Aorta (tissue), 5 donors: ENCODE data around the gene AGMO. TPM values are rescaled to one million over a fixed set of nuclear protein-coding genes. Genes with fewer than 3 reads are reported as not detected.

ENCODE experiments used
- ATAC-seq: fragments of 200-7000 bp; cut with Tn5 transposase; one replicate; pipeline ENCODE4 v1.9.1; 2022; ENCODE audit warnings: moderate library complexity; ENCODE audit not compliant: low FRiP score
- DNase-seq, 2 donors: peaks; one replicate each; pipeline ENCODE4 v3.0.0-alpha.2; 2020
- H3K27ac ChIP-seq, 2 donors: one replicate each; pipeline ENCODE4 v1.5.1; 2013; ENCODE audit warnings: low read length in 2 of 2, mild to moderate bottlenecking in 2 of 2, moderate library complexity in 2 of 2, control low read depth in 1 of 2, inconsistent platforms in 1 of 2, low read depth in 1 of 2
- H3K27me3 ChIP-seq, 2 donors: one replicate each; pipeline ENCODE4 v1.6.1; 2013; ENCODE audit warnings: control low read depth in 1 of 2, low read length in 1 of 2, mild to moderate bottlenecking in 1 of 2, moderate library complexity in 1 of 2; ENCODE audit not compliant: insufficient read depth in 2 of 2, control insufficient read depth in 1 of 2
- H3K36me3 ChIP-seq, 2 donors: one replicate each; pipeline ENCODE4 v1.6.1; 2013; ENCODE audit warnings: control low read depth in 1 of 2, low read length in 1 of 2, mild to moderate bottlenecking in 1 of 2; ENCODE audit not compliant: insufficient read depth in 2 of 2, control insufficient read depth in 1 of 2
- H3K4me1 ChIP-seq, 2 donors: one replicate each; pipeline ENCODE4 v1.6.1; 2013; ENCODE audit warnings: low read length in 2 of 2, control low read depth in 1 of 2, mild to moderate bottlenecking in 1 of 2, moderate library complexity in 1 of 2; ENCODE audit not compliant: insufficient read depth in 2 of 2, control insufficient read depth in 1 of 2
- H3K4me3 ChIP-seq, 2 donors: one replicate each; pipeline ENCODE4 v1.5.1; 2013; ENCODE audit warnings: low read length in 2 of 2, control low read depth in 1 of 2, mild to moderate bottlenecking in 1 of 2
- H3K9me3 ChIP-seq: one replicate; pipeline ENCODE4 v1.6.1; 2013; ENCODE audit warnings: mild to moderate bottlenecking, low read length; ENCODE audit not compliant: control insufficient read depth
- WGBS, 2 donors: extraction: QIAGEN DNeasy Blood & Tissue Kit; methylation state at CpG; one replicate each; pipeline ENCODE4 v1.1.7; 2013; 5-methylcytosine and 5-hydroxymethylcytosine counted together
- intact Hi-C, 2 donors: fragments of 100-400 bp; cut with DNase I; formaldehyde crosslinking; loops; one replicate each; pipeline versions ENCODE4 v1.14.2 to v1.15.0; 2022
- polyA plus RNA-seq, 2 donors: library from polyadenylated mRNA; stranded (reverse); fragments of 200-250 nt; gene quantifications; one replicate each; pipeline ENCODE4 v1.2.3, GENCODE V29; 2013
- total RNA-seq, 2 donors: library from RNA; stranded (reverse); fragmentation: NEBNext Ultra II Directional; extraction: Animal tissue kit (Norgen Biotek cat#: 25700); gene quantifications; one replicate each; pipeline ENCODE4 v1.2.1, GENCODE V29; 2021
- donor health status: healthy with polysubstance abuse.
- donor health status: Bipolar disorder and iron deficiency.
- donor health status: DM: no; HTN: no; CAD: no.
- donor health status: DM: no; HTN: no; CAD: no.
- donor health status: DM: yes; HTN: yes; CAD: no.

AGMO gene
- total and polyA plus RNA-seq, 4 donors, result 0.69 to 3.4 (median 1.7) TPM

DNA sequence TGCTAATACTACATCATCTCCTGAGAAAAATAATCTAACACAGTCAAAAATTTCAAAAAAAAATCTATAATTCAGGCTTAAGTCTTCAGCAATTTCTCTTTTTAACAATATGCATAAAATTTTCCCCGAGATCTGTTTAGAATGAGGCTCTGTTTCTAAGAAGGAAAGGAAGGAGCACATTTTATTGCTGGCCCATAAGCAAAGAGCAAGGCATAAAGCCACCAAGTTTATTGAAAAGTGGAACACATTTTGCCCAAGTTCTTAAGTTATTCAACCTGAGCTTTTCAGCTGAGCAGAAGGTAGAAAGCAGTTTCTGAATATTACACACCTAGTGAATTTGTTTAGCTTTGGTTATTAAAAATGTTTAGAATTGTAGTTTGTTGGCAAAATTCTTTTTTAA, 73.9 kb downstream of the AGMO start:
- ATAC-seq, result no peak
- intact Hi-C loops, result no loop called here
- Histone ChIP-seq H3K4me1 (peaks cover 0 to 4% of the 10 kb centered on the region in 2 donors), H3K36me3 (no peaks in the 10 kb centered on the region), H3K4me3 (no peak overlapping the region), H3K27ac (no peak overlapping the region), H3K27me3 (no peaks in the 10 kb centered on the region), H3K9me3 (no peaks in the 10 kb centered on the region)
- DNase-seq, result no peak
- 78 to 81% methylated on average over 1 of the region's 1 CpG for WGBS, 2 donors

DNA sequence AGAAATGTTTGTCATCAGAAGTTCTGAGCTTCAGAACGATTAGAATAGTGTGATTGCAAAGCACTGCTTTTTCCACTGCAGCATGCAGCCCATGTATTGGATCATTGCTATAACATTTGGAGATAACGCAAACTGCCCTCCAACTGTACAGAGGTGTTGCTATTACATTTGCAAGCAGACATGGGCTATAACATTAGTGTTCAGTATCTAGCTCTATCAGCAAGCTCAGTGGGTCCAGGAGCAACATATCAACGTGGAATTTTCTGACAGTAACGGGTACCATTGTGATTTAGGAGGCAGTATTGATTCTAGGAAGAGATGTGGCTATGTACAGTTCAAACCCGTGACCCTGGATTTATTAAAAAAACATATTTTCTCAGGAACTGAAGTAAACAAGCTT, 75.8 kb downstream of the AGMO start:
- Histone ChIP-seq H3K27ac (no peak overlapping the region), H3K27me3 (no peaks in the 10 kb centered on the region), H3K4me3 (no peak overlapping the region), H3K36me3 (no peaks in the 10 kb centered on the region), H3K9me3 (no peaks in the 10 kb centered on the region), H3K4me1 (peaks cover 0 to 4% of the 10 kb centered on the region in 2 donors)
- ATAC-seq, result no peak
- intact Hi-C loops, result no loop called here
- no peak for DNase-seq
- 78 to 79% methylated on average over 5 of the region's 5 CpGs for WGBS, 2 donors

DNA sequence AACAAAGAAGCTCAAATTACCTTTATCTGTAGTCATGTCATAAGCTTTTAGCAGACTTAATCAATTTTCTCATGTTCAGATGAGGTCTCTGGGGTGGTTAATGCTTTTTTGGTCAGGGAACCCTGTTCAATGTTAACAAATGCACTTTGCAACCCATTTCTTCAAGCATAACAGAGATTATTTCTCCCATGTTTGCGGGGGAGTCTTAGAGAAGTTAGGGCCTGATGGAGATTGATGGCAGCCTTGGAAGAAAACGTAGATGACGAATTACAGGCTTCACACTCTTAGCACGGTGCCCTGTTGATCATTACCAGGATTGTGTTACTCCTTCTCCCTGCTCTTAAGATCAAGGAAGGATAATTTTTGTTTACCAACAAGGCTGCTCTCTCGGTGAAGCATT, 76.4 kb downstream of the AGMO start:
- intact Hi-C loops, result no loop called here
- no peak for ATAC-seq

DNA sequence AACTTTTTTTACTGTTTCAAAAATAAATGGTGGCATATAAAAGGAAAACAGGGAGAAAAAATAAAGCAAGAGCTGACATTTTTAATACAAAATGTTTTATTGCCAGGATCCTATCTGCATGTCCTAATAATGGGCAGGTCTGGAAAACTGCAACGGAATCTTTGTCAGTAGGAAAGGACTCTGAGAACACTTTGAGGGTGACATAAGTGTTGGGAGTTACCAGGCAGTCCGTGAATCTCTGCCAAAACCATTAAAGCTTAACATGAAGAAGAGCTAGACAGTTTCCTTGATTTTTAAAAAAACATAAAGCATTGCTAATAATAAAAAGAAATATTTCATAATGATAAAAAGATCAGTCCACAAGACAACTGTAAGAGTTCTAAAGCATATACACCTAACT, 80.7 kb downstream of the AGMO start:
- Histone ChIP-seq H3K27ac (no peak overlapping the region), H3K4me3 (no peak overlapping the region), H3K36me3 (no peaks in the 10 kb centered on the region), H3K9me3 (no peaks in the 10 kb centered on the region), H3K4me1 (no peaks in the 10 kb centered on the region), H3K27me3 (no peaks in the 10 kb centered on the region)
- 46 to 48% methylated on average over 2 of the region's 2 CpGs for WGBS, 2 donors
- DNase-seq (no peak), ATAC-seq (no peak)
- intact Hi-C loops, result no loop called here

More for the DNA sequence above, 76.4 kb downstream of the AGMO start:
- 73 to 80% methylated on average over 5 of the region's 5 CpGs for WGBS, 2 donors
- H3K27ac ChIP-seq, result no peak overlapping the region
- no peak overlapping the region for H3K4me3 ChIP-seq
- H3K9me3 ChIP-seq, result no peaks in the 10 kb centered on the region
- no peaks in the 10 kb centered on the region for H3K27me3 ChIP-seq
- peaks cover 0 to 4% of the 10 kb centered on the region in 2 donors for H3K4me1 ChIP-seq
- H3K36me3 ChIP-seq, result no peaks in the 10 kb centered on the region
- no peak for DNase-seq

DNA sequence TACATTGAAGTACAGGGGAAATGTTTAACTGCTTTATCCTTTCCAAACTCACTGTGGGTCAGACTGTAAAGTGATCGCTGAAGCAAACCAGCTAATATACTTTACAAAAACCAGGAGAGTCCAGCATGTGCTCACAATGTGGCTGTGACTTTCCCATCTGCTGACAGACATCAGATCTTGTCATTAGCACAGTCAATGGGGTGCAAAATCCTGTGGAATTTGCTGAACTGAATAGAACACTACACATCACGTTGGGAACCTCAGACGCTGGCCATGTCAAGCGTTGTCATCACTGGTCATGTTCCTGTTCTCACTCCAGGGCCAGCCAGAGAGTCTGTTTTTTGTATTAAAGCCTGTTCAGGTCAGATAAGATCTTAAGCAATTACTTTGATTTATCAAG, 83.4 kb downstream of the AGMO start:
- H3K9me3 ChIP-seq, result no peaks in the 10 kb centered on the region
- no peak for ATAC-seq
- H3K27ac ChIP-seq, result no peak overlapping the region
- no peaks in the 10 kb centered on the region for H3K36me3 ChIP-seq
- H3K27me3 ChIP-seq, result no peaks in the 10 kb centered on the region
- no peaks in the 10 kb centered on the region for H3K4me1 ChIP-seq
- H3K4me3 ChIP-seq, result no peak overlapping the region
- no peak for DNase-seq
- intact Hi-C loops, result no loop called here
- WGBS, 2 donors, result 65 to 80% methylated on average over 4 of the region's 4 CpGs

DNA sequence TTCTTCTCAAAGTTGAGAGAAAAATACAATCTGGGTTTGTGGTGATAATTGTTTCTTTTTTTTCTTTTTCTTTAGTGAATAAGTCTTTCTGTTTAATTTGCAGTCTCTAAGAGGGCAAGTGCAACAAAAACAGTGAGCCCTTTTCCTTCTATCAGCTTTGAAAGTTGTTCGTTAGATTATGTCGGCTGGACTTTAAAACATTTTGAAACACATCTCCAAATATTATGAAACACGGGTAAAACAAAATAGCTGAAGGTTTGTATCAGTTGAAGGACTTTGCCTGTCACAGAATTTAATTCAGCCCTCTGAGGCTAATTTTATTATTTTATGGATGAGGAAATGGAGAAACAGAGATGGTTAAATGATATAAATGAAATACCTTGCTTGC, 85.3 kb downstream of the AGMO start:
- intact Hi-C loops, result no loop called here
- DNase-seq (no peak), ATAC-seq (no peak)
- H3K36me3 ChIP-seq, result no peaks in the 10 kb centered on the region
- H3K4me3 ChIP-seq, result no peak overlapping the region
- 53 to 73% methylated on average over 3 of the region's 3 CpGs for whole genome bisulfite sequencing, 2 donors
- H3K27me3 ChIP-seq, result no peaks in the 10 kb centered on the region
- H3K4me1 ChIP-seq, result no peaks in the 10 kb centered on the region
- H3K9me3 ChIP-seq, result no peaks in the 10 kb centered on the region
- H3K27ac ChIP-seq, result no peak overlapping the region

DNA sequence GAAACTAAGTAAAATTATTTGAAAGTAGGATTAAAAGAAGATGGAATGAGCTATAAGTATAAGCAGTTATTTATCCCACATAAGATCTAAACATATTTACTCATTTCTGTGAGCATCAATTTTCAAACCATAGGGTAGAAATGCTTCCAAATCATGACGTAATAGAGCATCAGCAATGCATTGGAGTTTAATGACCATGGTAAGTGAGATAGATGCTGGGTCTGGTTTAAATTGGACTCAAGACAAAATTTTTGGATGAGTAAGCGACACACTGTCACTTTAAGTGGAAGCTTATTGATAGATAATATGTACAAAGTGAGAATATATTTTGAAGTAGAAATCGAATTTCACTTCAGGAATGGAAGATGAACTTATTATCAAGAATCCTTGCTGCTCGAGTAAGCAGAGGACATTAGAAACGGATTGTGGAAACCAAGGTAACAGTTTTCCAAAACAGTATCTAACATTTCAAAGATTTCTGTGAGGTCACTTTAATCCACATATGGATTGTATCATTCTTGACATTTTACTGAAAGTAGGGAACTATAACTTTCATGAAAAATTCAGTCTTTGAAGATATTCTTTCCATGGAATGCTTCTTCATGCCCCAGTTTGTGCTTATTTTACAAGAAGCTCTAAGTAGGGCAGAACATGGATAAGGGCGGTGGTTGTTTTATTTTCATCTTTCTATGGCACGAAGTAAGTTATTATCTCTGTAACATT, 85.8 kb downstream of the AGMO start:
- Histone ChIP-seq H3K4me1 (no peaks in the 10 kb centered on the region), H3K36me3 (no peaks in the 10 kb centered on the region), H3K4me3 (no peak overlapping the region), H3K9me3 (no peaks in the 10 kb centered on the region), H3K27me3 (no peaks in the 10 kb centered on the region), H3K27ac (no peak overlapping the region)
- intact Hi-C loops, result no loop called here
- DNase-seq, result no peak
- WGBS, 2 donors, result 61 to 76% methylated on average over 7 of the region's 7 CpGs
- ATAC-seq, result no peak

DNA sequence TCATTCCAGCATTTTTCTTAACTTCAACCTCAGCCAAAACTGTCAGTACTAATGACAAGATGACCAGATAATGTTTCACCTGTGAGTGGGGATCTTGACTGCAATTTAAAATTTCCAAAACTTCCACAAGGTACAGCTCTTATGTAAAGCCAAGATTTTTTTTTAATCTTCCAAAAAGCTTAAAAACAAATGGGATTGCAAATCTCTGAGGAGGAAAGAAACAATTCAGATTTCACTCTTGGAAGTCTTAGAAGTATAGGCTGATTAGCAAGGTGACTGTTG, 90.2 kb downstream of the AGMO start:
- no peaks in the 10 kb centered on the region for H3K36me3 ChIP-seq
- H3K4me1 ChIP-seq, result no peaks in the 10 kb centered on the region
- H3K27me3 ChIP-seq, result no peaks in the 10 kb centered on the region
- no peaks in the 10 kb centered on the region for H3K9me3 ChIP-seq
- no peak overlapping the region for H3K27ac ChIP-seq
- intact Hi-C loops, result no loop called here
- H3K4me3 ChIP-seq, result no peak overlapping the region
- ATAC-seq, result no peak
- DNase-seq, result no peak

DNA sequence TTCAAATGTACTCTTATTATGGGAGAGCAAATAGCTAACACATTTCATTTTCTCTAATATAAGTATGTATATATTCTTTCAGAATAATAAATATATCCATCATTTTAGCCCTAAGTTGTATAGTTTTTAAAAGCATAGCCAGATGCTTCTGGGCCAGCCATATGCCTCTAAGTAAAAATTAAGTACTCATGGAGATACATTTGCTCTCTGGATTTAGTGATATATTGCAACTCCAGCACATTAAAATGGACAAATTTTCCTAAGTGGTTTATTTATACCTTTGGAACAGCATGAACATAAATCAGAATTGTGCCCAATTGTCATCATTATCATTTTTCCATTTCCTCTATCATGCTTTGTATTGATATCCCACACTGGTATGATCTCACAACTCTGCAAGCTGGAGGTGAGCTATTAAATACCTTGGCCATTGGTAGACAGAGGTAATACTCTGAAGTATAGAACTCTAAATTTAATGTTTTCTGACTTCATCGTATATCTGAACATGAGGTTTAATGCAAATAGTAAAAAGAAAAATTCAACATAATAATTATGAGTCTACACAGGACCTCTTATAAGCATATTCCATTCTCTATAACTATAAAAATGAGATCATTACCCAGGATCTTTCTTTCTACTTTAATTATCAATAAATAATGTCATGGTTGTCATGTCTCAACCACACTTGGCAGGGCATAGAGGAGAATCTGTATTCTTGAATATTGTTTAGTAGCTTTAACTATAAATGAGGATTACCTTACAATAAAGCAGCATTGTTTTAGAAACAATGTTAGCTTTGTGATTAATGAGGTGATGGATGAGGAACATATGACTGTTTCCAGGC, 90.8 kb downstream of the AGMO start:
- ATAC-seq (no peak), DNase-seq (no peak)
- Histone ChIP-seq H3K4me3 (no peak overlapping the region), H3K27ac (no peak overlapping the region), H3K36me3 (no peaks in the 10 kb centered on the region), H3K27me3 (no peaks in the 10 kb centered on the region), H3K9me3 (no peaks in the 10 kb centered on the region), H3K4me1 (no peaks in the 10 kb centered on the region)
- 86 to 93% methylated on average over 1 of the region's 1 CpG for WGBS, 2 donors
- intact Hi-C loops, result no loop called here
